Breast epithelium (tissue), 4 donors: ENCODE measurements around the gene UNC13B. TPM values are rescaled to one million over a fixed set of nuclear protein-coding genes. Genes with fewer than 3 reads are reported as not detected.

ENCODE experiments used
- DNase-seq, 2 donors: peaks; one replicate each; pipeline ENCODE4 v3.0.0-alpha.2; 2019; ENCODE audit warnings: low spot score in 2 of 2
- H3K27ac ChIP-seq, 2 donors: fragments of 200-600 bp; sonication (generic) in 1 of 2; one replicate each; pipeline ENCODE4 v1.5.1; 2016 to 2019; ENCODE audit warnings: mild to moderate bottlenecking in 1 of 2
- H3K27me3 ChIP-seq, 2 donors: fragments of 200-600 bp; sonication (generic) in 1 of 2; one replicate each; pipeline versions ENCODE4 v1.5.1 to v1.6.0; 2017 to 2019; ENCODE audit warnings: control low read depth in 1 of 2, mild to moderate bottlenecking in 1 of 2
- H3K36me3 ChIP-seq: fragments of 200-600 bp; one replicate; pipeline ENCODE4 v1.5.1; 2019
- H3K4me1 ChIP-seq, 2 donors: fragments of 200-600 bp; sonication (generic); one replicate each; pipeline ENCODE4 v1.5.1; 2016 to 2019; ENCODE audit warnings: control low read depth in 1 of 2
- H3K4me3 ChIP-seq, 3 donors: fragments of 200-600 bp; sonication (generic); 1 replicate in 2 of 3; 2 replicates in 1 of 3; pipeline ENCODE4 v1.5.1; 2016 to 2019; ENCODE audit warnings: mild to moderate bottlenecking in 3 of 3, moderate library complexity in 2 of 3
- H3K9me3 ChIP-seq, 2 donors: fragments of 200-600 bp; sonication (generic) in 1 of 2; one replicate each; pipeline ENCODE4 v1.5.1; 2016 to 2019; ENCODE audit warnings: control low read depth in 1 of 2
- POLR2A ChIP-seq: fragments of 450-650 bp; IDR thresholded peaks from one replicate; pipeline ENCODE4 v1.6.1; 2016; ENCODE audit warnings: antibody characterized with exemption, mild to moderate bottlenecking, moderate library complexity
- POLR2AphosphoS5 ChIP-seq, 3 donors: sonication (generic); formaldehyde crosslinking; IDR thresholded peaks; one replicate each; pipeline ENCODE4 v1.6.1; 2017; ENCODE audit warnings: antibody characterized with exemption in 3 of 3
- intact Hi-C: fragments of 100-400 bp; cut with DNase I; formaldehyde crosslinking; loops from one replicate; pipeline ENCODE4 v1.15.1; 2023; ENCODE audit warnings: low total_unique reads
- total RNA-seq, 3 donors: library from RNA; depleted of rRNA; stranded (reverse); fragments of >200 nt; gene quantifications; one replicate each; pipeline ENCODE4 v1.1.0, GENCODE V29; 2016
- TF ChIP-seq, protein P1 (sequence below), 3 donors: fragments of 450-650 bp; IDR thresholded peaks; one replicate each; pipeline ENCODE4 v1.5.1; 2016 to 2017; ENCODE audit warnings: antibody characterized with exemption in 3 of 3, mild to moderate bottlenecking in 3 of 3, moderate library complexity in 3 of 3

UNC13B gene
- total RNA-seq, 3 donors from 2014 or later, result 19.3 to 36.6 (median 27.2) TPM

DNA sequence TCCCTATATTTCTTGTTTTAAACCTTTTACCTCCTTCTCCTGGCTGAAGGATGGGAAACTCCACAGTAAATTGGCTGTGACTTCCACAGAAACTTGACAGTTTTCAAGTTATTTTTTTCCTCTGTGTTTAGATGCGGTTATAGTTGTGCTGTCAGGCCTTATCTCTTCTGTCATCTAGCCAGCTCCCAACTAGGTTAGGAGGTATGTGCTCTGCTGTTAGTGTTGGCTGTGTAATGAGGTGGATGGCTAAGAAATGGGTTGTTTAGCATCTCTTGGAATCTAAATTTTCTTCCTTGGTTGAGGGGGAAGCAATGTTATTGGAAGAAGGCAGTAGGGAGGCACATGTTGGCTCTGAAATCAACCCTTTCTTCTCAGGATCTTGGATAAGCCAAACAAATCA lies 178.2 kb downstream of the UNC13B start:
- Histone ChIP-seq H3K27ac (no peak overlapping the region), H3K4me3 (no peak overlapping the region), H3K4me1 (no peaks in the 10 kb centered on the region), H3K9me3 (no peaks in the 10 kb centered on the region), H3K27me3 (no peaks in the 10 kb centered on the region), H3K36me3 (no peaks in the 10 kb centered on the region)
- intact Hi-C loops, result no loop called here
- TF ChIP-seq POLR2A (no peak), POLR2AphosphoS5 (IDR thresholded peaks at IDR 0.05) (no peak)
- TF ChIP-seq, protein P1, sequence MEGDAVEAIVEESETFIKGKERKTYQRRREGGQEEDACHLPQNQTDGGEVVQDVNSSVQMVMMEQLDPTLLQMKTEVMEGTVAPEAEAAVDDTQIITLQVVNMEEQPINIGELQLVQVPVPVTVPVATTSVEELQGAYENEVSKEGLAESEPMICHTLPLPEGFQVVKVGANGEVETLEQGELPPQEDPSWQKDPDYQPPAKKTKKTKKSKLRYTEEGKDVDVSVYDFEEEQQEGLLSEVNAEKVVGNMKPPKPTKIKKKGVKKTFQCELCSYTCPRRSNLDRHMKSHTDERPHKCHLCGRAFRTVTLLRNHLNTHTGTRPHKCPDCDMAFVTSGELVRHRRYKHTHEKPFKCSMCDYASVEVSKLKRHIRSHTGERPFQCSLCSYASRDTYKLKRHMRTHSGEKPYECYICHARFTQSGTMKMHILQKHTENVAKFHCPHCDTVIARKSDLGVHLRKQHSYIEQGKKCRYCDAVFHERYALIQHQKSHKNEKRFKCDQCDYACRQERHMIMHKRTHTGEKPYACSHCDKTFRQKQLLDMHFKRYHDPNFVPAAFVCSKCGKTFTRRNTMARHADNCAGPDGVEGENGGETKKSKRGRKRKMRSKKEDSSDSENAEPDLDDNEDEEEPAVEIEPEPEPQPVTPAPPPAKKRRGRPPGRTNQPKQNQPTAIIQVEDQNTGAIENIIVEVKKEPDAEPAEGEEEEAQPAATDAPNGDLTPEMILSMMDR (IDR thresholded peaks at IDR 0.05), result no peak
- DNase-seq, result no peak

DNA sequence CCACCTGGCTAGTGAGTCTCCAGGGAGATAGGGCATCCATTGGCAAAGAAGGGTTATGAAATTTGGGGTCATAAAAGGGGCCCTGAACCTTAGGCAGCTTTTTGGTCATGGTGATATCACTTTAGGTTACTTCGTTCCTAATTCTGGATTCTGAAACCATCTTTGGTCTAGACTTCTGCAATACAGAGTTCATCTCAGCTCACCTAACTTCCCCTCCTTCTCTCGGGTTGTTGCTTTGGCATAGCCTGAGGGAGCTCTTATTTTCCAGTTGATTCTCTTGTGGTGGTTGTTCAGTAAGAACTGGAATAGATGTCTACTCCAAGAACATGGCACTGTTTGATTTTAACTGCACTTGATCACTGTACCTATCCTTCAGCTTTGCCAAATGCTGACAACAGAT lies 179.2 kb downstream of the UNC13B start:
- no peaks in the 10 kb centered on the region for H3K27me3 ChIP-seq
- no peak overlapping the region for H3K4me3 ChIP-seq
- intact Hi-C loops, result no loop called here
- H3K36me3 ChIP-seq, result no peaks in the 10 kb centered on the region
- DNase-seq, result no peak
- no peaks in the 10 kb centered on the region for H3K9me3 ChIP-seq
- no peaks in the 10 kb centered on the region for H3K4me1 ChIP-seq
- TF ChIP-seq POLR2A (no peak), POLR2AphosphoS5 (IDR thresholded peaks at IDR 0.05) (no peak)
- TF ChIP-seq, protein P1 (IDR thresholded peaks at IDR 0.05), result no peak
- H3K27ac ChIP-seq, result no peak overlapping the region

DNA sequence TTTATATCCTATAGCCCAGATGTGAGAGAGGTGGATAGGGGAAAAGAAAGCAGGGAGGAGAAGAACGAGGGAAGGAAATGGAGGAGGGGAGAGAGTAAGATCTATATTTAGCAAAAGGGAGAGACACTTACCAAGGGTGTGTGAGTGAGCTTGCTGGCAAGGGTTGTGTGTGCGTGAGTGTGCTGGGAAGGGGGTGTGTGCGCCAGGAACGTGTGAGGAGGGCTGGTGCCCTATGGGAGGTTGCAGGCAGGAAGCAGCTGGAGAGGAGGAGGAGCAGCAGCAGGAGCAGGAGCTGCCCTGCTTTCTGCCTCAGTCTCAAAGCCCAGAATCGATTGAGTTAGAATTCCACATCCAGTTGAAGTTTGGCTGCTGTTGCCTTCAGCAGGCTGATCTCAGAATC lies 179.8 kb downstream of the UNC13B start:
- no peak for DNase-seq
- no peaks in the 10 kb centered on the region for H3K4me1 ChIP-seq
- H3K4me3 ChIP-seq, result peak overlapping the region in 1 of 3 donors; percentile 9
- intact Hi-C loops, result no loop called here
- no peaks in the 10 kb centered on the region for H3K27me3 ChIP-seq
- H3K9me3 ChIP-seq, result no peaks in the 10 kb centered on the region
- no peak for TF ChIP-seq POLR2A
- TF ChIP-seq POLR2AphosphoS5 (IDR thresholded peaks at IDR 0.05), result no peak
- TF ChIP-seq, protein P1 (IDR thresholded peaks at IDR 0.05), result no peak
- no peak overlapping the region for H3K27ac ChIP-seq
- no peaks in the 10 kb centered on the region for H3K36me3 ChIP-seq

DNA sequence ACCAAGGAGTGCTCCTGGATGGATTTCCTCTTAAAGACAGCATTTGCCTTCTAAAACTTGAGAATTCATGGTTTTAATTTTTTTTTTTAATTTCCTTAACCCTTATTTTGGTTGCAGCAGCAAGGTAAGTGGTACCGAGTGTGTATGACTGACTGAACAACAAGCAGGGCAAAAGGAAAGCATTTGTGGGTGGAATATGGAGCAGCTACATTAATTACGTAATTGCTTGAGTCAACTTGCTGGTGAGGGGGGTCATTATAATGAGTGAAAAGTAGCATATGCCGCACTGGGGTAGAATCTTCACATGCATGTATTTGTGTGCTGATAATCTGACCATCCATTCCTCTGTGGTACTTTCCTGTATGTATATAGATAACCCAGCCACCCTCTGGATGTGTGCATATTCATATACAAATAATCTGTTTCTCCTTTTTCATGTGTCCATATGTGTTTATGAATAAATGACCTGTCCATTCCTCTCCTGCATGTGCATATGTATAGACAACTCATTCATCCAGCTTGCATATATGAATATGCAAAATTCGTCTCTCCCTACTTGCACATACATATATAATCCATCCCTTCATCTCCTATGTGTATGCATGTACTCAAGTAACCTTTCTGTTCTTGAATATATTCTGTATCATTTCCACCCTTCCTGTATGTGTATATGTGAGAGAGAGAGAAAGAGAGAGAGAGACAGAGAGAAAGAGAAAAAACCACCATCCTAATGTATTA lies 180.6 kb downstream of the UNC13B start:
- Histone ChIP-seq H3K4me3 (no peak overlapping the region), H3K27ac (no peak overlapping the region), H3K27me3 (no peaks in the 10 kb centered on the region), H3K4me1 (no peaks in the 10 kb centered on the region), H3K36me3 (no peaks in the 10 kb centered on the region), H3K9me3 (no peaks in the 10 kb centered on the region)
- intact Hi-C loops, result no loop called here
- TF ChIP-seq POLR2A (no peak), POLR2AphosphoS5 (IDR thresholded peaks at IDR 0.05) (no peak)
- TF ChIP-seq, protein P1 (IDR thresholded peaks at IDR 0.05), result no peak
- no peak for DNase-seq

DNA sequence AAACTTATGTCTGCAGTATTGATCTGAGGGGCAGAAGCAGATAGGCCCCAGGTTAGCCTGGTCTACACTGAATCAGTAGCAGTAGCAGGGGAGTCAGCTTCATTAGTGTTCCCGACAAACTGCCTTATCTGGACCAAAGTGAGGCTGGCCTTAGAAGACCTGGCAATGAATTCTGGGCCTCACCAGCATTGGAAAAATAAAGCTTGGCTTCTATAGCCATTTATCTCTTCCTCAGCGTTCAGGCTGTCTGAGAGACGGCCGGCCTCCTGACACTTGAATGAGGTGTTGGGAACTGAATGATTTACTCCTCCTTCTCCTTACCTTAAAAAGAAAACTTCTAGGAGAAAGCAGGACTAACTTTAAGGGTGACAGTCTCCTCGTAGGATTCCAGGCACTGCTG lies 186.3 kb downstream of the UNC13B start:
- DNase-seq, result no peak
- intact Hi-C loops, result no loop called here
- H3K36me3 ChIP-seq, result no peaks in the 10 kb centered on the region
- H3K9me3 ChIP-seq, result no peaks in the 10 kb centered on the region
- TF ChIP-seq POLR2A (no peak), POLR2AphosphoS5 (IDR thresholded peaks at IDR 0.05) (no peak)
- TF ChIP-seq, protein P1 (IDR thresholded peaks at IDR 0.05), result no peak
- no peak overlapping the region for H3K4me3 ChIP-seq
- no peak overlapping the region for H3K27ac ChIP-seq
- H3K27me3 ChIP-seq, result no peaks in the 10 kb centered on the region
- H3K4me1 ChIP-seq, result no peaks in the 10 kb centered on the region
